SK-N-MC (cell line): ENCODE data around the gene CXADR.

ENCODE experiments used
- EZH2 ChIP-seq: fragments of 200-600 bp; sonication (generic); IDR thresholded peaks from one replicate; pipeline ENCODE4 v1.6.1; 2017; ENCODE audit warnings: antibody characterized with exemption
- POLR2AphosphoS5 ChIP-seq: IDR thresholded peaks from 2 replicates; pipeline ENCODE4 v1.6.1; 2012; ENCODE audit warnings: mild to moderate bottlenecking, low read depth, low read length, borderline replicate concordance

- TF ChIP-seq POLR2AphosphoS5 (no peak), EZH2 (no peak)
Observed at GRCh38 chr21:17550671-17551308, 37.9 kb downstream of the CXADR start.
